Sigmoid colon (tissue), 4 donors: ENCODE data around the gene OR10W1.

Experiments used
- EP300 ChIP-seq, 4 donors: sonication (generic); formaldehyde crosslinking; IDR thresholded peaks; one replicate each; pipeline ENCODE4 v1.6.1; 2017; ENCODE audit warnings: antibody characterized with exemption in 4 of 4
- POLR2A ChIP-seq, 2 donors: fragments of 450-650 bp; IDR thresholded peaks; one replicate each; pipeline ENCODE4 v1.6.1; 2016; ENCODE audit warnings: antibody characterized with exemption in 2 of 2, mild to moderate bottlenecking in 2 of 2, moderate library complexity in 2 of 2
- POLR2AphosphoS5 ChIP-seq, 4 donors: sonication (generic); formaldehyde crosslinking; IDR thresholded peaks; one replicate each; pipeline ENCODE4 v1.6.1; 2017; ENCODE audit warnings: antibody characterized with exemption in 4 of 4
- TF ChIP-seq, protein P1 (sequence below), 4 experiments: fragments of 450-650 bp in 3 of 4; fragments of 200-600 bp in 1 of 4; IDR thresholded peaks; one replicate each; pipeline ENCODE4 v1.5.1; 2016 to 2019; ENCODE audit warnings: antibody characterized with exemption in 4 of 4, mild to moderate bottlenecking in 3 of 4, moderate library complexity in 2 of 4

DNA sequence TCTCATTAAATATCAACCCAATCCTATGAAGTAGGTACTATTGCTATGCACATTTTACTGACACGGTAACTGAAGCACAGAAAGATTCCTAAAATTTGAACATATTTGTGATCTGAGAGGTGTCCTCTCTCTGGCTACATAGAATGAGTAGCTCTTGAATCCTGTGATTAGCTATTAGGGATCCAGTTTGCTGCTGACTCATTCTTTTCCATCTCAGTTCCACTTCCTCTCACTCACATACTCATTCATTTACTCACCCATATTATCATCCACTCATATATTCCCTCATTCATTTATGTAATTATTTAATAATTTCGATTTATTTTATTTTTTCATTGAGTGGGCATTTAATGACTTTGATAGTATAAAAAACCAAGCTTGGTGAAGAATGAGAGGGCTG lies 48.1 kb upstream of the OR10W1 start:
- TF ChIP-seq, protein P1, sequence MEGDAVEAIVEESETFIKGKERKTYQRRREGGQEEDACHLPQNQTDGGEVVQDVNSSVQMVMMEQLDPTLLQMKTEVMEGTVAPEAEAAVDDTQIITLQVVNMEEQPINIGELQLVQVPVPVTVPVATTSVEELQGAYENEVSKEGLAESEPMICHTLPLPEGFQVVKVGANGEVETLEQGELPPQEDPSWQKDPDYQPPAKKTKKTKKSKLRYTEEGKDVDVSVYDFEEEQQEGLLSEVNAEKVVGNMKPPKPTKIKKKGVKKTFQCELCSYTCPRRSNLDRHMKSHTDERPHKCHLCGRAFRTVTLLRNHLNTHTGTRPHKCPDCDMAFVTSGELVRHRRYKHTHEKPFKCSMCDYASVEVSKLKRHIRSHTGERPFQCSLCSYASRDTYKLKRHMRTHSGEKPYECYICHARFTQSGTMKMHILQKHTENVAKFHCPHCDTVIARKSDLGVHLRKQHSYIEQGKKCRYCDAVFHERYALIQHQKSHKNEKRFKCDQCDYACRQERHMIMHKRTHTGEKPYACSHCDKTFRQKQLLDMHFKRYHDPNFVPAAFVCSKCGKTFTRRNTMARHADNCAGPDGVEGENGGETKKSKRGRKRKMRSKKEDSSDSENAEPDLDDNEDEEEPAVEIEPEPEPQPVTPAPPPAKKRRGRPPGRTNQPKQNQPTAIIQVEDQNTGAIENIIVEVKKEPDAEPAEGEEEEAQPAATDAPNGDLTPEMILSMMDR (IDR thresholded peaks at IDR 0.05) = no peak
- TF ChIP-seq POLR2A (IDR thresholded peaks at IDR 0.05) (no peak), POLR2AphosphoS5 (IDR thresholded peaks at IDR 0.05) (no peak), EP300 (IDR thresholded peaks at IDR 0.05) (no peak)
